ENCODE data around the gene FSTL3. TPM values are rescaled to one million over a fixed set of nuclear protein-coding genes. Genes with fewer than 3 reads are reported as not detected.

FSTL3 gene
- total and polyA plus RNA-seq, 4 donors, result 2.2 to 8.4 (median 6.0) TPM

DNA sequence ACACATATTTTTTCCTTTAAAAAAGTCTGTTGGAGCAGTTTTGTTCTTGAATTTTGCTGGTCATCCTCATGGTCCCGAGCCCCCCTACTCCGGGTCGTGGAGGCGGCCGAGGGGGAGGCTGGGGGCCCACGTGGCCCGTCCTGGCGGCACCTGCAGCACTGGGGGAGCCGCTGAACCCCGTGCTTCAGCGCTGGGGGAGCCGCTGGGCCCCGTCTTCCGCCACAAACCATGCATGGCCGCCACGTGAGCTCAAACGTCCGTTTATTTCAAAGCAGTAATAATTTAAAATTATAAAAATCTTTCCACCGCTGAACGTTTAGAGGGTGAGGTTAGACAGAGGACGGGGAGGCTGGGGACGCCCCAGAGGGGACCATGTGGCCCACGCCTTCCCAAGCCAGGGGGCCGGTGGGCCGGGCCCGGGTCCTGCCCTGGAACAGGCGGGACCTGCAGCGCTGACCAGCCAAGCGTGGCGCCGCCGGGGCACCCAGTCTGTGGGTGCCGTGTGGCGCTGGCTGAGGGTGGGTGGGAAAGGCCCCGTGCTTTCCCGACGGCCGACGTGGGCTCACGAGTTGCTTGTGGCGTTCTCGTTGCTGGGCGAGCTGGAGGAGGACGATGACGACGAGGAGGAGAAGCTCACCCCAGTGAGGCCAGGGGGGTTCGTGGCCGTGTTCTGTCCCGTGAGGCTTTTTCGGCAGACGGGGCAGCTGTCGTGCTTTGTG is 28.5 kb upstream of the FSTL3 start (continued):
- TF ChIP-seq, protein P1, sequence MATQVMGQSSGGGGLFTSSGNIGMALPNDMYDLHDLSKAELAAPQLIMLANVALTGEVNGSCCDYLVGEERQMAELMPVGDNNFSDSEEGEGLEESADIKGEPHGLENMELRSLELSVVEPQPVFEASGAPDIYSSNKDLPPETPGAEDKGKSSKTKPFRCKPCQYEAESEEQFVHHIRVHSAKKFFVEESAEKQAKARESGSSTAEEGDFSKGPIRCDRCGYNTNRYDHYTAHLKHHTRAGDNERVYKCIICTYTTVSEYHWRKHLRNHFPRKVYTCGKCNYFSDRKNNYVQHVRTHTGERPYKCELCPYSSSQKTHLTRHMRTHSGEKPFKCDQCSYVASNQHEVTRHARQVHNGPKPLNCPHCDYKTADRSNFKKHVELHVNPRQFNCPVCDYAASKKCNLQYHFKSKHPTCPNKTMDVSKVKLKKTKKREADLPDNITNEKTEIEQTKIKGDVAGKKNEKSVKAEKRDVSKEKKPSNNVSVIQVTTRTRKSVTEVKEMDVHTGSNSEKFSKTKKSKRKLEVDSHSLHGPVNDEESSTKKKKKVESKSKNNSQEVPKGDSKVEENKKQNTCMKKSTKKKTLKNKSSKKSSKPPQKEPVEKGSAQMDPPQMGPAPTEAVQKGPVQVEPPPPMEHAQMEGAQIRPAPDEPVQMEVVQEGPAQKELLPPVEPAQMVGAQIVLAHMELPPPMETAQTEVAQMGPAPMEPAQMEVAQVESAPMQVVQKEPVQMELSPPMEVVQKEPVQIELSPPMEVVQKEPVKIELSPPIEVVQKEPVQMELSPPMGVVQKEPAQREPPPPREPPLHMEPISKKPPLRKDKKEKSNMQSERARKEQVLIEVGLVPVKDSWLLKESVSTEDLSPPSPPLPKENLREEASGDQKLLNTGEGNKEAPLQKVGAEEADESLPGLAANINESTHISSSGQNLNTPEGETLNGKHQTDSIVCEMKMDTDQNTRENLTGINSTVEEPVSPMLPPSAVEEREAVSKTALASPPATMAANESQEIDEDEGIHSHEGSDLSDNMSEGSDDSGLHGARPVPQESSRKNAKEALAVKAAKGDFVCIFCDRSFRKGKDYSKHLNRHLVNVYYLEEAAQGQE (IDR thresholded peaks at IDR 0.05), result no peak
- no peak for TF ChIP-seq RXRA (IDR thresholded peaks at IDR 0.05)
- TF ChIP-seq HNF4G (IDR thresholded peaks at IDR 0.05), result no peak

DNA sequence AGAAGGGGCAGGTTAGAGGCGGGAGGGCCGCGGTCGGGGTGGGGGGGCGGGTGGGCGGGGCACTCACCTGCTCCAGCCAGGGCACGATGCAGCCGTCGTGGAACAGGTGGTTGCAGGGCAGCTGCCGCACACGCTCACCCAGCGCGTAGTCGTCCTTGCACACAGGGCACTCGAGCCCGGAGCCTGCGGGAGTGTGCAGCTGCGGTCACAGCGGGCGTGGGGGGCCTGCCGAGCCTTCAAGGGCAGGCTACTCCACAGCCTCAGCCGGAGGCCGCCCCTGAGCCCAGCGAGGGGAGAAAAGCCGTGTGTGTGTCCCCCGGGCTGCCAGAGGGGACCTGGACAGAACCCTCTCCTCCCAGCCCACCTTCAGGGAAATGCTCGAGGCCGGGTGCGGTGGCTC is 27.9 kb upstream of the FSTL3 start:
- Histone ChIP-seq H3K27ac (ENCODE audit: low read depth in 1 of 2, low read length in 2 of 2) (no peak overlapping the region), H3K36me3 (ENCODE audit: control insufficient read depth in 4 of 4, insufficient read depth in 3 of 4, low read depth in 1 of 4, low read length in 3 of 4) (peaks cover 6 to 58% (median 28%) of the 10 kb centered on the region in 4 donors), H3K9ac (ENCODE audit: low read depth in 1 of 2, low read length in 2 of 2) (no peak overlapping the region), H3K9me3 (ENCODE audit: control insufficient read depth in 4 of 4, low read length in 3 of 4) (no peaks in the 10 kb centered on the region), H3K4me3 (ENCODE audit: low read depth in 1 of 3, low read length in 3 of 3) (no peak overlapping the region), H3K27me3 (ENCODE audit: control insufficient read depth in 4 of 4, insufficient read depth in 4 of 4, low read length in 3 of 4) (no peaks in the 10 kb centered on the region), H3K4me1 (ENCODE audit: control insufficient read depth in 4 of 4, insufficient read depth in 4 of 4, low read length in 3 of 4) (no peaks in the 10 kb centered on the region)
- DNase-seq (ENCODE audit: low spot score), result no peak
- 92% methylated on average over 29 of the region's 29 CpGs for WGBS
- TF ChIP-seq, protein P2, sequence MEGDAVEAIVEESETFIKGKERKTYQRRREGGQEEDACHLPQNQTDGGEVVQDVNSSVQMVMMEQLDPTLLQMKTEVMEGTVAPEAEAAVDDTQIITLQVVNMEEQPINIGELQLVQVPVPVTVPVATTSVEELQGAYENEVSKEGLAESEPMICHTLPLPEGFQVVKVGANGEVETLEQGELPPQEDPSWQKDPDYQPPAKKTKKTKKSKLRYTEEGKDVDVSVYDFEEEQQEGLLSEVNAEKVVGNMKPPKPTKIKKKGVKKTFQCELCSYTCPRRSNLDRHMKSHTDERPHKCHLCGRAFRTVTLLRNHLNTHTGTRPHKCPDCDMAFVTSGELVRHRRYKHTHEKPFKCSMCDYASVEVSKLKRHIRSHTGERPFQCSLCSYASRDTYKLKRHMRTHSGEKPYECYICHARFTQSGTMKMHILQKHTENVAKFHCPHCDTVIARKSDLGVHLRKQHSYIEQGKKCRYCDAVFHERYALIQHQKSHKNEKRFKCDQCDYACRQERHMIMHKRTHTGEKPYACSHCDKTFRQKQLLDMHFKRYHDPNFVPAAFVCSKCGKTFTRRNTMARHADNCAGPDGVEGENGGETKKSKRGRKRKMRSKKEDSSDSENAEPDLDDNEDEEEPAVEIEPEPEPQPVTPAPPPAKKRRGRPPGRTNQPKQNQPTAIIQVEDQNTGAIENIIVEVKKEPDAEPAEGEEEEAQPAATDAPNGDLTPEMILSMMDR (IDR thresholded peaks at IDR 0.05; ENCODE audit: low read depth, low read length, missing input control), result no peak
- no peak for TF ChIP-seq JUND (IDR thresholded peaks at IDR 0.05)
- TF ChIP-seq EGR1 (IDR thresholded peaks at IDR 0.05; ENCODE audit: low read depth in 2 of 2), result no peak
- no peak for TF ChIP-seq YY1 (IDR thresholded peaks at IDR 0.05)
- TF ChIP-seq HNF4G (IDR thresholded peaks at IDR 0.05), result no peak
- TF ChIP-seq TAF1 (conservative IDR thresholded peaks at IDR 0.05), result no peak
- no peak for TF ChIP-seq GABPA (IDR thresholded peaks at IDR 0.05 in 1 of 2, conservative IDR thresholded peaks at IDR 0.05 in 1 of 2)
- no peak for TF ChIP-seq FOXA1 (IDR thresholded peaks at IDR 0.05)
- no peak for TF ChIP-seq FOXA2 (IDR thresholded peaks at IDR 0.05)
- TF ChIP-seq, protein P3, sequence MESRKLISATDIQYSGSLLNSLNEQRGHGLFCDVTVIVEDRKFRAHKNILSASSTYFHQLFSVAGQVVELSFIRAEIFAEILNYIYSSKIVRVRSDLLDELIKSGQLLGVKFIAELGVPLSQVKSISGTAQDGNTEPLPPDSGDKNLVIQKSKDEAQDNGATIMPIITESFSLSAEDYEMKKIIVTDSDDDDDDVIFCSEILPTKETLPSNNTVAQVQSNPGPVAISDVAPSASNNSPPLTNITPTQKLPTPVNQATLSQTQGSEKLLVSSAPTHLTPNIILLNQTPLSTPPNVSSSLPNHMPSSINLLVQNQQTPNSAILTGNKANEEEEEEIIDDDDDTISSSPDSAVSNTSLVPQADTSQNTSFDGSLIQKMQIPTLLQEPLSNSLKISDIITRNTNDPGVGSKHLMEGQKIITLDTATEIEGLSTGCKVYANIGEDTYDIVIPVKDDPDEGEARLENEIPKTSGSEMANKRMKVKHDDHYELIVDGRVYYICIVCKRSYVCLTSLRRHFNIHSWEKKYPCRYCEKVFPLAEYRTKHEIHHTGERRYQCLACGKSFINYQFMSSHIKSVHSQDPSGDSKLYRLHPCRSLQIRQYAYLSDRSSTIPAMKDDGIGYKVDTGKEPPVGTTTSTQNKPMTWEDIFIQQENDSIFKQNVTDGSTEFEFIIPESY (IDR thresholded peaks at IDR 0.05), result no peak
- no peak for TF ChIP-seq SP1 (IDR thresholded peaks at IDR 0.05)
- no peak for TF ChIP-seq NR2F2 (IDR thresholded peaks at IDR 0.05)
- no peak for TF ChIP-seq RXRA (IDR thresholded peaks at IDR 0.05)
- TF ChIP-seq, protein P4, sequence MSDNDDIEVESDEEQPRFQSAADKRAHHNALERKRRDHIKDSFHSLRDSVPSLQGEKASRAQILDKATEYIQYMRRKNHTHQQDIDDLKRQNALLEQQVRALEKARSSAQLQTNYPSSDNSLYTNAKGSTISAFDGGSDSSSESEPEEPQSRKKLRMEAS (IDR thresholded peaks at IDR 0.05), result no peak
- no peak for TF ChIP-seq HNF4A (conservative IDR thresholded peaks at IDR 0.05)
- TF ChIP-seq, protein P1 (IDR thresholded peaks at IDR 0.05), result no peak
- no peak for TF ChIP-seq RAD21 (IDR thresholded peaks at IDR 0.05)
- TF ChIP-seq, protein P5, sequence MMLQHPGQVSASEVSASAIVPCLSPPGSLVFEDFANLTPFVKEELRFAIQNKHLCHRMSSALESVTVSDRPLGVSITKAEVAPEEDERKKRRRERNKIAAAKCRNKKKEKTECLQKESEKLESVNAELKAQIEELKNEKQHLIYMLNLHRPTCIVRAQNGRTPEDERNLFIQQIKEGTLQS (IDR thresholded peaks at IDR 0.05), result no peak
